Duodenal mucosa (tissue), 2 donors: ENCODE data around the gene BCAS1.

ENCODE experiments used
- H3K27ac ChIP-seq: one replicate; pipeline ENCODE4 v1.7.0; 2013; ENCODE audit warnings: low read depth, low read length
- H3K27me3 ChIP-seq, 2 donors: one replicate each; pipeline ENCODE4 v1.7.0; 2013; ENCODE audit warnings: low read length in 2 of 2, control low read depth in 1 of 2; ENCODE audit not compliant: insufficient read depth in 2 of 2, control insufficient read depth in 1 of 2
- H3K36me3 ChIP-seq, 2 donors: one replicate each; pipeline ENCODE4 v1.7.0; 2013; ENCODE audit warnings: low read length in 2 of 2, control low read depth in 1 of 2; ENCODE audit not compliant: insufficient read depth in 2 of 2, control insufficient read depth in 1 of 2
- H3K4me1 ChIP-seq, 2 donors: one replicate each; pipeline ENCODE4 v1.7.0; 2013; ENCODE audit warnings: low read length in 2 of 2, control low read depth in 1 of 2; ENCODE audit not compliant: insufficient read depth in 2 of 2, control insufficient read depth in 1 of 2
- H3K4me3 ChIP-seq, 2 donors: one replicate each; pipeline ENCODE4 v1.7.0; 2013; ENCODE audit warnings: low read length in 2 of 2, low read depth in 1 of 2
- H3K9ac ChIP-seq, 2 donors: one replicate each; pipeline ENCODE4 v1.7.0; 2013; ENCODE audit warnings: low read length in 2 of 2, low read depth in 1 of 2
- H3K9me3 ChIP-seq, 2 donors: one replicate each; pipeline ENCODE4 v1.7.0; 2013; ENCODE audit warnings: low read length in 2 of 2, control low read depth in 1 of 2; ENCODE audit not compliant: control insufficient read depth in 1 of 2

Gene BCAS1, protein sequence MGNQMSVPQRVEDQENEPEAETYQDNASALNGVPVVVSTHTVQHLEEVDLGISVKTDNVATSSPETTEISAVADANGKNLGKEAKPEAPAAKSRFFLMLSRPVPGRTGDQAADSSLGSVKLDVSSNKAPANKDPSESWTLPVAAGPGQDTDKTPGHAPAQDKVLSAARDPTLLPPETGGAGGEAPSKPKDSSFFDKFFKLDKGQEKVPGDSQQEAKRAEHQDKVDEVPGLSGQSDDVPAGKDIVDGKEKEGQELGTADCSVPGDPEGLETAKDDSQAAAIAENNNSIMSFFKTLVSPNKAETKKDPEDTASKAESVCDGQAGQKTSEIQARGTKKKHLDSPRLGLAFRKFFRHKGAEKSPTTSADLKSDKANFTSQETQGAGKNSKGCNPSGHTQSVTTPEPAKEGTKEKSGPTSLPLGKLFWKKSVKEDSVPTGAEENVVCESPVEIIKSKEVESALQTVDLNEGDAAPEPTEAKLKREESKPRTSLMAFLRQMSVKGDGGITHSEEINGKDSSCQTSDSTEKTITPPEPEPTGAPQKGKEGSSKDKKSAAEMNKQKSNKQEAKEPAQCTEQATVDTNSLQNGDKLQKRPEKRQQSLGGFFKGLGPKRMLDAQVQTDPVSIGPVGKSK

GRCh38 chr20:54070187-54070987, at the start of gene BCAS1:
Gene BCAS1, minus strand, starts transcription at chr20:54070594. Its CDS starts 11,876 bp downstream, at chr20:54058718.
- Histone ChIP-seq H3K4me1 (peaks cover 27 to 30% of the 10 kb centered on the region in 2 donors), H3K27me3 (no peaks in the 10 kb centered on the region), H3K9me3 (no peaks in the 10 kb centered on the region), H3K4me3 (peak within 1 kb of the TSS; percentile 17 to 50), H3K36me3 (no peaks in the 10 kb centered on the region), H3K27ac (peak within 1 kb of the TSS; percentile 15), H3K9ac (peak within 1 kb of the TSS in 1 of 2 donors; percentile 22)

- Histone ChIP-seq H3K4me1 (peaks cover 0 to 6% of the 10 kb centered on the region in 2 donors), H3K4me3 (no peak overlapping the region), H3K9ac (no peak overlapping the region), H3K27ac (no peak overlapping the region), H3K36me3 (no peaks in the 10 kb centered on the region), H3K9me3 (no peaks in the 10 kb centered on the region), H3K27me3 (no peaks in the 10 kb centered on the region)
Observed at GRCh38 chr20:54119744-54120143, 49.4 kb upstream of the BCAS1 start.

DNA sequence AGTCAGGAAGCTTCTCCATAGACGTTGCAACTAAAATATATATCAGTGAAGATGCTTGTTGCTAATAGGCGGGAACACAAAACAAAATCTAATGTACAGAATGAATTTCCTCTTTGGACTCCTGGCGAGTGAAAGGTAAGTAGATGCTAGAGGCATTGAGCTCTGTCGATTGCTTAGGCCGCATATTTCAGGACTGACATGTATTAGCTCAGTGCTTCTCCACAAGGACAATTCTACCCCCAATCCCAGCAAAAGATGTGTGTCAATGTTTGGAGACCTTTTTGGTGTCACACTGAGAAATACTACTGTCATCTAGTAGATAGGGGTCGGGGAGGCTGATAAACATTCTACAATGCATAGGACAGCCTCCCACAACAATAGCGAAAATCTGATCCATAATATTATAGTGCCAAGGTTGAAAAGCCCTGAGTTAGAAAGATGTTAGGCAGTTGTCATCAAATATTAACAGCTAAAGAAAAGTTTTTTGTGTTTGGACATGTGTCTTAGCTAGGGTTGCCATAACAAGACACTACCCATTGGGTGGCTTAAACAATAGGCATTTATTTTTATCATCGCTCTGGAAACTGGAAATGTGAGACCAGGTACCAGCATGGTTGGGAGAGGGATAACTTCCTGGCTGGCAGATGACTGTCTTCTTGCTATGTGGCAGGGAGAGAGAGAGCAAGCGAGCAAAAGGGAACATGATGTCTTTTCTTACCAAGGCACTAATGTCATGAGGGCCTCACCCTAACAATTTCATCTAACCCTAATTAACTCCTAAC, 48.0 kb upstream of the BCAS1 start:
- Histone ChIP-seq H3K9me3 (no peaks in the 10 kb centered on the region), H3K9ac (no peak overlapping the region), H3K27me3 (no peaks in the 10 kb centered on the region), H3K27ac (no peak overlapping the region), H3K36me3 (no peaks in the 10 kb centered on the region), H3K4me3 (no peak overlapping the region), H3K4me1 (peaks cover under 1 to 7% of the 10 kb centered on the region in 2 donors)

DNA sequence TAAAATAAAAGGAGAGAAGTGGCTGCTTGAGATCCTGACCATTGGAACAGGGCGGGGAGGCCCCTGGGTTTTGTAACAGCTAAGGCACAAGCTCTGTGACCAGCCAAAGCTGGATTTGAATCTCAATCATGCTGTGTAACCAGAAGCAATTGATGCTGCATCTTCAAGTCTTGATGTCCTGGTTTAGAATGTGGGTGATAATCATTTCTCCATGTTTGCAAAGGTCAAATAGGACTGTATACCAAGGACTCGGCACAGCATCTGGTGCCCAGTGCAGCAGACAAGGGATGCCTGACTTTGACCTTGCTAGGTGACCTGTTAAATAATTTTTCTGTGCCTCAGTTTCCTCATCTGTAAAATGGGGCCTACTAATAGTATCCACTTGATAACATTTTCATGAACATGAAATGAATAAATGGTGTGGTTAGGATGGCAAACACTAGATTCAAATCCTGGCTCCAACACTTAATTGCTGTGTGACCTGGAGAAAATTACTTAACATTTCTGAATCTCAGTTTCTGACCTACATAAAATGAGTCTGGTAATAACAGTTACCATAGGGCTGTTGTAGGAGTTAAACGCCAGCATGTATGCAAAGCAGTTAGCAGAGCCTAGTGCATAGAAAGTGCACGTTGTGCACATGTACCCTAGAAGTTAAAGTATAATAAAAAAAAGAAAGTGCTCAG, 46.3 kb upstream of the BCAS1 start:
- Histone ChIP-seq H3K27ac (no peak overlapping the region), H3K9ac (no peak overlapping the region), H3K4me1 (peaks cover 0 to 10% of the 10 kb centered on the region in 2 donors), H3K27me3 (no peaks in the 10 kb centered on the region), H3K36me3 (no peaks in the 10 kb centered on the region), H3K9me3 (no peaks in the 10 kb centered on the region), H3K4me3 (no peak overlapping the region)

DNA sequence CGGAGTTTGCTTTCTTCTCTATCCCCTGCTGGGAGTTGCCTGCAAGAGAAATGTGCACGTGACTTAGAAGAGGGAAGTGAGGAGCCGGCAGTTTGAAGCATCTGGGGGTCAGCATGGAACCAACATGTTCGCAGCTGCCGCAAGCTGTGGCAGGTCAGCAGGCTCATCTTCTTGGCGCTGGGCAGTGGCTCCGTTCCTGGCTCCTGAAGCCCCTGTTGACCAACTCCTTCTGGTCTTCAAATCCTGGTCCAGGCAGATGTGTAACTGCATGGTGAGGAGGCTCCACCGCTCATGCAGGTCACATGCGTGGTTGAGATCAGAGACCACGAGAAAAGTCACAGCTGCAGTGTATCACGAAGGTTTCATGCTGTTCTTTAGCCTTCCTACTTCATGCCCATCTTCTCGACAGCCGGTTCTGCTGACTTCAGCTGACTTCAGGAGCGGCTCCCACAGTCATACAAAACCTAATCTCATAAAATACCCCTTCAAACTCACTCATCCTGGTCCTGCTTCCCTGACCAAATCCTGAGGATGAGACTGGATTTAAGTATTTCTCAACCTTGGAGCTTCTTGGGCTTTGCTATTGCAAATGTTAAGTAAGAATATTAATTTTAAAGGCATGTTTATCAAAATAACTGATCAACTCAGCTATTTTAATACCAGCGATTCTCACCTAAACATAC, 44.9 kb upstream of the BCAS1 start:
- H3K27ac ChIP-seq, result no peak overlapping the region
- peaks cover 0 to 10% of the 10 kb centered on the region in 2 donors for H3K4me1 ChIP-seq
- H3K36me3 ChIP-seq, result no peaks in the 10 kb centered on the region
- no peaks in the 10 kb centered on the region for H3K9me3 ChIP-seq
- H3K9ac ChIP-seq, result no peak overlapping the region
- H3K4me3 ChIP-seq, result no peak overlapping the region
- no peaks in the 10 kb centered on the region for H3K27me3 ChIP-seq

DNA sequence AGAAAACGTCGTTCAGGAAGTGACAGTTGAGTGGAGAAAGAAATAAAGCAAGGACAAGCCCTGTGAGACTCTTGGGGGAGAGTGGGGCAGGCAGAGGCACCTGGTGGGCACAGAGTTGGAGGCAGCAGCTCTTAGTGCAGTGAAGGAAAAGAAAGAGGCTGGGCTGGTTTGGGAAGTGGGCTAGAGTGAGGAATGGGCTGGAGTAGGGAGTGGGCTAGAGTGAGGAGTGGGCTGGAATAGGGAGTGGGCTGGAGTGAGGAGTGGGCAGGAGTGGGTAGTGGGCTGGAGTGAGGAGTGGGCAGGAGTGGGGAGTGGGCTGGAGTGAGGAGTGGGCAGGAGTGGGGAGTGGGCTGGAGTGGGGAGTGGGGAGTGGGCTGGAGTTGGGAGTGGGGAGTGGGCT, 43.7 kb upstream of the BCAS1 start:
- no peaks in the 10 kb centered on the region for H3K27me3 ChIP-seq
- H3K4me3 ChIP-seq, result no peak overlapping the region
- no peak overlapping the region for H3K9ac ChIP-seq
- H3K27ac ChIP-seq, result no peak overlapping the region
- no peaks in the 10 kb centered on the region for H3K36me3 ChIP-seq
- no peaks in the 10 kb centered on the region for H3K9me3 ChIP-seq
- peaks cover 0 to 10% of the 10 kb centered on the region in 2 donors for H3K4me1 ChIP-seq

GRCh38 chr20:54113566-54113965, 43.2 kb upstream of the BCAS1 start:
- Histone ChIP-seq H3K9ac (no peak overlapping the region), H3K27ac (no peak overlapping the region), H3K27me3 (no peaks in the 10 kb centered on the region), H3K36me3 (no peaks in the 10 kb centered on the region), H3K4me1 (peaks cover 0 to 10% of the 10 kb centered on the region in 2 donors), H3K4me3 (no peak overlapping the region), H3K9me3 (no peaks in the 10 kb centered on the region)

DNA sequence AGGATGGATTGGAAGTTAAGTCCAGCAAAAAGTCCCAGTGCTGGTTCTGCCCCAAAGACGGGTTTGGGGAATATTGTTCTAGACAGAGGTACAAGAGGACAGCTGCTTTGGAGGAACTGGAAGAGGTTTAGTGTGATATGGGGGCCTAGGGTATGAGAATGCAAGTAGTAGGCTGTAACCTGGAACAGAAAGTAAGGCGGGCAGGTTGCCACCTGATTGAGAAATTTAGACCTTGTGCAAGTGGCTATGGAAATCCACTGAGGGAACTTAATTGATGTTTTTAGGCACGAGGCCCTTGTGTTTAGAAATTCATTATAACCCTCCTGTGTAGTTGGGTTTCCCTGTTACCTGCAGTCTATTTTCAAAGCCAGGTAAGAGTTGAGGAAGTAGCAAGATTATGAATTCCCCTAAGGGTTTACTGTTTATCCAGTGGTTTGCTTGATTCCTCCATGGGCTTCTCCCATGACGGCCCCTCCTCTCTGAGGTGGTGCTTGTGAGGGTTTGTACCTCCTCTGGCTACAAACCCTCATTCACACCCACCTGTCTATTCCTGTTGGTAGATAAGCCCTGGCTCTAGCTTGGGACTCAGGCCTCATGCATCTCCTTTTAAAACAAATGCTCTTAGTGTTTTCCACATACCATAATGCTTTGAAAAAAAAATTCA, 42.0 kb upstream of the BCAS1 start:
- Histone ChIP-seq H3K27ac (no peak overlapping the region), H3K27me3 (no peaks in the 10 kb centered on the region), H3K9me3 (no peaks in the 10 kb centered on the region), H3K4me1 (peaks cover 7 to 10% of the 10 kb centered on the region in 2 donors), H3K36me3 (no peaks in the 10 kb centered on the region), H3K4me3 (no peak overlapping the region), H3K9ac (no peak overlapping the region)
